Mesenchymal stem cell (in vitro differentiated cells and primary cell): ENCODE data around the gene PGM5.
"Not testable (repeated sequence)": the region's sequence is repeated elsewhere in the genome, so short reads cannot be mapped to it uniquely, and the experiment has no call there.

Experiments used
- DNase-seq: peaks from one replicate; pipeline ENCODE4 v3.0.0-alpha.2; 2013
- H2AFZ ChIP-seq: one replicate; pipeline ENCODE4 v1.6.1; 2013; ENCODE audit warnings: low read depth, mild to moderate bottlenecking, control low read depth, inconsistent platforms, low read length, moderate library complexity
- H2AK5ac ChIP-seq: 2 replicates; pipeline ENCODE4 v1.6.1; 2013; ENCODE audit warnings: low read length, moderate library complexity, mild to moderate bottlenecking, inconsistent platforms; ENCODE audit not compliant: severe bottlenecking
- H2BK120ac ChIP-seq: one replicate; pipeline ENCODE4 v1.6.1; 2013; ENCODE audit warnings: low read depth, mild to moderate bottlenecking, inconsistent platforms, low read length, moderate library complexity
- H2BK12ac ChIP-seq, 2 experiments: one replicate each; pipeline ENCODE4 v1.6.1; 2013; ENCODE audit warnings: inconsistent platforms in 2 of 2, low read length in 2 of 2, mild to moderate bottlenecking in 2 of 2, moderate library complexity in 2 of 2, control low read depth in 1 of 2
- H2BK15ac ChIP-seq: one replicate; pipeline ENCODE4 v1.6.1; 2013; ENCODE audit warnings: mild to moderate bottlenecking, low read depth, inconsistent platforms; ENCODE audit not compliant: poor library complexity, severe bottlenecking
- H2BK5ac ChIP-seq: 2 replicates; pipeline ENCODE4 v1.6.1; 2013; ENCODE audit warnings: low read depth, mild to moderate bottlenecking, low read length, control low read depth, inconsistent platforms; ENCODE audit not compliant: poor library complexity, severe bottlenecking
- H3K14ac ChIP-seq, 2 experiments: one replicate each; pipeline ENCODE4 v1.6.1; 2013; ENCODE audit warnings: inconsistent platforms in 2 of 2, low read length in 2 of 2, control low read depth in 1 of 2, mild to moderate bottlenecking in 1 of 2, moderate library complexity in 1 of 2
- H3K18ac ChIP-seq, 2 experiments: one replicate each; pipeline ENCODE4 v1.6.1; 2013; ENCODE audit warnings: inconsistent platforms in 2 of 2, low read length in 2 of 2, control low read depth in 1 of 2, low read depth in 1 of 2, mild to moderate bottlenecking in 1 of 2
- H3K23ac ChIP-seq, 2 experiments: one replicate each; pipeline ENCODE4 v1.6.1; 2013; ENCODE audit warnings: inconsistent platforms in 2 of 2, low read length in 2 of 2, mild to moderate bottlenecking in 2 of 2, moderate library complexity in 2 of 2, control low read depth in 1 of 2
- H3K27ac ChIP-seq: 2 replicates; pipeline ENCODE4 v1.5.1; 2013; ENCODE audit warnings: mild to moderate bottlenecking, moderate library complexity, low read length, control low read depth, inconsistent platforms; ENCODE audit not compliant: poor library complexity, severe bottlenecking
- H3K27me3 ChIP-seq, 2 experiments: 2 replicates each; pipeline versions ENCODE4 v1.6.1 to v1.7.0; 2013; ENCODE audit warnings: low read length in 2 of 2, mild to moderate bottlenecking in 2 of 2, moderate library complexity in 2 of 2, control low read depth in 1 of 2, inconsistent platforms in 1 of 2; ENCODE audit not compliant: control insufficient read depth in 1 of 2, insufficient read depth in 1 of 2
- H3K36me3 ChIP-seq, 2 experiments: 2 replicates each; pipeline versions ENCODE4 v1.6.1 to v1.7.0; 2013; ENCODE audit warnings: low read length in 2 of 2, control low read depth in 1 of 2, inconsistent platforms in 1 of 2, low read depth in 1 of 2, mild to moderate bottlenecking in 1 of 2; ENCODE audit not compliant: insufficient read depth in 2 of 2, control insufficient read depth in 1 of 2
- H3K4ac ChIP-seq, 2 experiments: one replicate each; pipeline ENCODE4 v1.6.1; 2013; ENCODE audit warnings: inconsistent platforms in 2 of 2, low read length in 2 of 2, mild to moderate bottlenecking in 2 of 2, moderate library complexity in 2 of 2, control low read depth in 1 of 2, low read depth in 1 of 2
- H3K4me1 ChIP-seq: 2 replicates; pipeline ENCODE4 v1.6.1; 2013; ENCODE audit warnings: low read depth, low read length, control low read depth; ENCODE audit not compliant: control insufficient read depth, insufficient read depth
- H3K4me2 ChIP-seq: 2 replicates; pipeline ENCODE4 v1.6.1; 2013; ENCODE audit warnings: low read length, mild to moderate bottlenecking, inconsistent platforms; ENCODE audit not compliant: poor library complexity, severe bottlenecking
- H3K4me3 ChIP-seq, 2 experiments: 2 replicates each; pipeline versions ENCODE4 v1.5.1 to v1.7.0; 2013; ENCODE audit warnings: low read length in 2 of 2, mild to moderate bottlenecking in 2 of 2, control low read depth in 1 of 2, low read depth in 1 of 2; ENCODE audit not compliant: insufficient read depth in 1 of 2
- H3K79me1 ChIP-seq: replicated peaks from 2 replicates; pipeline ENCODE4 v1.6.1; 2013; ENCODE audit warnings: mild to moderate bottlenecking, control low read depth, low read length, inconsistent platforms; ENCODE audit not compliant: poor library complexity, severe bottlenecking
- H3K9ac ChIP-seq: 2 replicates; pipeline ENCODE4 v1.7.0; 2013; ENCODE audit warnings: mild to moderate bottlenecking, low read length, moderate library complexity
- H3K9me3 ChIP-seq: 2 replicates; pipeline ENCODE4 v1.7.0; 2013; ENCODE audit warnings: mild to moderate bottlenecking, low read length; ENCODE audit not compliant: control insufficient read depth
- H4K8ac ChIP-seq: one replicate; pipeline ENCODE4 v1.6.1; 2013; ENCODE audit warnings: inconsistent platforms, mild to moderate bottlenecking, low read length, moderate library complexity
- H4K91ac ChIP-seq: one replicate; pipeline ENCODE4 v1.6.1; 2013; ENCODE audit warnings: mild to moderate bottlenecking, low read length, inconsistent platforms
- WGBS: methylation state at CpG from one replicate; pipeline ENCODE4 v1.1.7; 2013; ENCODE audit warnings: mixed read lengths; 5-methylcytosine and 5-hydroxymethylcytosine counted together

Gene PGM5

GRCh38 chr9:68375789-68376188, 19.4 kb downstream of the PGM5 start:
- not testable (repeated sequence) for H3K4me1 ChIP-seq, H3K27ac ChIP-seq, H3K9ac ChIP-seq, H3K14ac ChIP-seq, DNase-seq, H2AK5ac ChIP-seq, H2BK120ac ChIP-seq, H3K4me3 ChIP-seq, H2BK15ac ChIP-seq, H3K4me2 ChIP-seq, H4K91ac ChIP-seq, H3K4ac ChIP-seq, H4K8ac ChIP-seq, H3K27me3 ChIP-seq, H3K23ac ChIP-seq, H3K36me3 ChIP-seq, H3K9me3 ChIP-seq, H3K79me1 ChIP-seq, H2BK12ac ChIP-seq, H2BK5ac ChIP-seq, H3K18ac ChIP-seq, H2AFZ ChIP-seq
- 88% methylated on average over 4 of the region's 4 CpGs for WGBS

- H2BK15ac ChIP-seq, H4K8ac ChIP-seq, H3K18ac ChIP-seq, H2BK120ac ChIP-seq, H3K4ac ChIP-seq, H2AK5ac ChIP-seq, H3K4me3 ChIP-seq, DNase-seq, H3K27me3 ChIP-seq, H3K4me1 ChIP-seq, H2BK12ac ChIP-seq, H2AFZ ChIP-seq, H3K14ac ChIP-seq, H3K27ac ChIP-seq, H3K9me3 ChIP-seq, H3K79me1 ChIP-seq, H2BK5ac ChIP-seq, H4K91ac ChIP-seq, H3K36me3 ChIP-seq, H3K9ac ChIP-seq, H3K4me2 ChIP-seq, H3K23ac ChIP-seq: not testable (repeated sequence)
- no CpG with 5 or more reads among the region's 1 CpG for WGBS
These were observed 21.3 kb downstream of the PGM5 start for GRCh38 chr9:68377723-68378122.

DNA sequence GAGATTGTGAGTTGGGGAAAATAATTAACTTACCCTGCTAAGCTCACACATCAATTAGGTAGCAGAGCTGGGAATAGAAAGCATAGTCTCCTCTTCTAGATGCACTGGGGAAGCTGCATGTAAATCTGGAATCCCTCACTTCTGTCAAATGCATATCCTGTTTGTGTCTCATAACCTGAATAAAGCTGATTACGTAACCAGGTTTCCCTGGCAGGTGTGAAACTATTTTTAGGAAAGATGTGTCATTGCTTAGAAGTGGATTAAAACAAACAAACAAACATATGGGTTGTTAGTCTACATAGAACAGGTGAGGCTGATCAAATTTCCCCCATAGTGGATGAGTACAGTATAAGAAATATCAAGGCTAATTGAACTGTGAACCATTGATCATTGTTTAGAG, 27.5 kb downstream of the PGM5 start:
- H3K18ac ChIP-seq, H3K23ac ChIP-seq, H3K27me3 ChIP-seq, H3K27ac ChIP-seq, H3K36me3 ChIP-seq, H2BK12ac ChIP-seq, H3K9ac ChIP-seq, H4K91ac ChIP-seq, H3K79me1 ChIP-seq, H3K4me3 ChIP-seq, H2BK5ac ChIP-seq, H2BK15ac ChIP-seq, H3K14ac ChIP-seq, H3K9me3 ChIP-seq, H4K8ac ChIP-seq, H3K4ac ChIP-seq, DNase-seq, H2AFZ ChIP-seq, H3K4me2 ChIP-seq, H3K4me1 ChIP-seq, H2AK5ac ChIP-seq, H2BK120ac ChIP-seq: not testable (repeated sequence)
- WGBS: no CpG with 5 or more reads among the region's 1 CpG

DNA sequence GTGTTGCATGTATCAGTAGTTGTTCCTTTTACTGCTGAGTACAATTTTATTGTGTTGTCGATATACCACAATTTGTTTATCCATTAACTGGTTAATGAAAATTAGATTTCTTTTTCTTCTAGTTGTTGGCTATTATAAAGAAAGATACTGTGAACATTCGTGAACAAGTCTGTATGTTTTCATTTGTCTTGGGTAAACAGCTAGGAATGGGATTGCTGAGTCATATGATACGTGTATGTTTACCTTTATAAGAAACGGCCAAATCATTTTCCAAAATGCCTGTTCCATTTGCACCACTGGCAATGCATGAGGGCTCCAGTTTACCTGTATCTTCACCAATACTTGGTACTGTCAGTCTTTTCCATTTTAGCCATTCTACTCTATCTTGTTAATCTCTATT, 33.1 kb downstream of the PGM5 start:
- H3K9ac ChIP-seq, H3K9me3 ChIP-seq, H3K4me3 ChIP-seq, H3K4me2 ChIP-seq, H2BK5ac ChIP-seq, H3K14ac ChIP-seq, H3K4ac ChIP-seq, H3K79me1 ChIP-seq, H3K27me3 ChIP-seq, H4K91ac ChIP-seq, H3K27ac ChIP-seq, H3K23ac ChIP-seq, H4K8ac ChIP-seq, DNase-seq, H2BK120ac ChIP-seq, H2BK12ac ChIP-seq, H3K18ac ChIP-seq, H2AK5ac ChIP-seq, H3K36me3 ChIP-seq, H3K4me1 ChIP-seq, H2AFZ ChIP-seq, H2BK15ac ChIP-seq: not testable (repeated sequence)
- no CpG with 5 or more reads among the region's 4 CpGs for WGBS
